ENCODE results near the gene CCDC192. TPM values are rescaled to one million over a fixed set of nuclear protein-coding genes. Genes with fewer than 3 reads are reported as not detected.

Gene CCDC192
- total and polyA plus RNA-seq, 2 experiments from 2014 or later: 0.40 TPM; not detected in 1

DNA sequence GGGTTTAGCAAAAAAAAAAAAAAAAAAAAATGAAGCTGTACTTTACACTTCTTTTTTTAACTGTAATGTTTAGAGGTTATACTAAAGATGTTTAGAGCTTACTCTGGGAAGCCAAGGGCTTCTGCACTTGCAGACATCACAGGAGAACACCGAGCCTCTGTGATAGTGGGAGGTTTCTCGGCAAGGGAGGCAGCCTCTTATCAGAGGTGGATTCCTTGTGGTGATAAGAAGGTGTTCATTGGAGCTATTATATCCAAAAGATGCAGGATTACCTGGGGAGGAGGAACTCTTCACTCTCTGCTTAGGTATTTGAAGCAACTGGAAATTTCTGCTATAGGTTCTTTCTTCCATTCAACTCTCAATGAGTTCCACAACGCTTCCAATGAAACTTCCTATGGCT lies 209.2 kb downstream of the CCDC192 start (continued):
- no peak for TF ChIP-seq ZNF462 (CRISPR knock-in tag; IDR thresholded peaks at IDR 0.05)

- Mint-ChIP-seq H3K9me3 (no peaks in the 10 kb centered on the region), H3K27me3 (ENCODE audit: insufficient read depth, low read depth, poor library complexity) (no peaks in the 10 kb centered on the region), H3K36me3 (ENCODE audit: low read depth) (no peaks in the 10 kb centered on the region), H3K4me3 (no peak overlapping the region), H3K27ac (no peak overlapping the region), H3K4me1 (no peaks in the 10 kb centered on the region)
- ATAC-seq (no peak), DNase-seq (ENCODE audit: low spot score) (no peak)
- Histone ChIP-seq H3K27me3 (ENCODE audit: insufficient read depth) (no peaks in the 10 kb centered on the region), H3K4me1 (ENCODE audit: insufficient read depth) (no peaks in the 10 kb centered on the region), H2AFZ (no peak overlapping the region), H3K79me2 (replicated peaks; ENCODE audit: insufficient read depth) (no peaks in the 10 kb centered on the region), H3K27ac (ENCODE audit: low read depth) (no peak overlapping the region), H4K20me1 (replicated peaks; ENCODE audit: insufficient read depth) (no peaks in the 10 kb centered on the region), H3K9me2 (ENCODE audit: insufficient read depth) (peaks cover 5% of the 10 kb centered on the region; the same call in 1 of the 2 replicates), H3K36me3 (ENCODE audit: insufficient read depth) (no peaks in the 10 kb centered on the region), H3K4me3 (no peak overlapping the region), H3F3A (replicated peaks; ENCODE audit: low read depth) (no peaks in the 10 kb centered on the region), H3K4me2 (no peak overlapping the region)
- TF ChIP-seq POLR2AphosphoS5 (IDR thresholded peaks at IDR 0.05; ENCODE audit: low read depth): no peak
- TF ChIP-seq ZNF114 (CRISPR knock-in tag; IDR thresholded peaks at IDR 0.05): no peak
These were observed 213.8 kb downstream of the CCDC192 start for GRCh38 chr5:127916885-127917573.
